ENCODE results near the gene PNPO.

Gene PNPO

GRCh38 chr17:47941246-47942095 is at the start of gene PNPO:
Gene PNPO, plus strand, starts transcription at chr17:47941571. Its CDS starts 105 bp downstream, at chr17:47941676.
- no peaks in the 10 kb centered on the region for H3K36me3 ChIP-seq
- peak; percentile 88 for DNase-seq
- H3K4me3 ChIP-seq (ENCODE audit: low read depth, low read length): peak within 1 kb of the TSS; percentile 46
- H3K9me3 ChIP-seq (ENCODE audit: severe bottlenecking): peaks cover 3% of the 10 kb centered on the region
- no peak within 1 kb of the TSS for H3K27ac ChIP-seq
- TF ChIP-seq CTCF (IDR thresholded peaks at IDR 0.05; ENCODE audit: low read depth, low read length): no peak
- no peaks in the 10 kb centered on the region for H3K27me3 ChIP-seq (ENCODE audit: insufficient read depth, low read depth, severe bottlenecking)

GRCh38 chr17:47894498-47895346 is 46.6 kb upstream of the PNPO start:
- TF ChIP-seq CTCF (IDR thresholded peaks at IDR 0.05; ENCODE audit: low read depth, low read length): no peak
- peak overlapping the region; percentile 85 for H3K4me3 ChIP-seq (ENCODE audit: low read depth, low read length)
- DNase-seq: no peak
- H3K27ac ChIP-seq: peak overlapping the region; percentile 86
- no peaks in the 10 kb centered on the region for H3K9me3 ChIP-seq (ENCODE audit: severe bottlenecking)
- no peaks in the 10 kb centered on the region for H3K27me3 ChIP-seq (ENCODE audit: insufficient read depth, low read depth, severe bottlenecking)
- peaks cover 8% of the 10 kb centered on the region for H3K36me3 ChIP-seq

GRCh38 chr17:47895347-47895855 is 46.0 kb upstream of the PNPO start:
- TF ChIP-seq CTCF (IDR thresholded peaks at IDR 0.05; ENCODE audit: low read depth, low read length): no peak
- Histone ChIP-seq H3K27me3 (ENCODE audit: insufficient read depth, low read depth, severe bottlenecking) (no peaks in the 10 kb centered on the region), H3K4me3 (ENCODE audit: low read depth, low read length) (peak overlapping the region; percentile 85), H3K9me3 (ENCODE audit: severe bottlenecking) (no peaks in the 10 kb centered on the region), H3K27ac (peak overlapping the region; percentile 86), H3K36me3 (peaks cover 14% of the 10 kb centered on the region)
- DNase-seq: peak; percentile 58

- TF ChIP-seq CTCF (IDR thresholded peaks at IDR 0.05; ENCODE audit: low read depth, low read length): no peak
- peak within 1 kb of the TSS; percentile 100 for H3K27ac ChIP-seq
- peak within 1 kb of the TSS; percentile 99 for H3K4me3 ChIP-seq (ENCODE audit: low read depth, low read length)
Observed at GRCh38 chr17:47895856-47896671, 45.3 kb upstream of the PNPO start, which contains the start of gene SP2. Gene SP2, plus strand, starts transcription at chr17:47896236. Its CDS starts 51 bp downstream, at chr17:47896287.

More at GRCh38 chr17:47895856-47896671, 45.3 kb upstream of the PNPO start, which contains the start of gene SP2:
- Histone ChIP-seq H3K27me3 (ENCODE audit: insufficient read depth, low read depth, severe bottlenecking) (no peaks in the 10 kb centered on the region), H3K9me3 (ENCODE audit: severe bottlenecking) (no peaks in the 10 kb centered on the region), H3K36me3 (peaks cover 15% of the 10 kb centered on the region)
- peak; percentile 100 for DNase-seq
